ENCODE measurements around the gene NEK11.

GRCh38 chr3:131396170-131396569 is 369.5 kb downstream of the NEK11 start:
- TF ChIP-seq POLR2A (IDR thresholded peaks at IDR 0.05; ENCODE audit: low read depth, low read length) (no peak), CTCF (IDR thresholded peaks at IDR 0.05; ENCODE audit: extremely low read depth in 1 of 2, insufficient read depth in 1 of 2, low read depth in 1 of 2, low read length in 2 of 2) (no peak), EZH2 (IDR thresholded peaks at IDR 0.05; ENCODE audit: borderline replicate concordance, low read depth, low read length, severe bottlenecking) (no peak), POLR2AphosphoS5 (IDR thresholded peaks at IDR 0.05; ENCODE audit: insufficient read depth, low read depth, low read length) (no peak), MAX (IDR thresholded peaks at IDR 0.05; ENCODE audit: insufficient read depth, insufficient read length) (no peak), JUN (IDR thresholded peaks at IDR 0.05; ENCODE audit: borderline replicate concordance, insufficient read depth, insufficient read length, low read depth) (no peak), MYC (IDR thresholded peaks at IDR 0.05; ENCODE audit: low read depth, low read length) (no peak), FOS (IDR thresholded peaks at IDR 0.05; ENCODE audit: borderline replicate concordance, insufficient read depth, low read length) (no peak)
